Mesendoderm (in vitro differentiated cells): Measurements from ENCODE around the gene ADAMTS20.

Experiments
- DNase-seq: peaks from one replicate; pipeline ENCODE4 v3.0.0; 2013
- H2AK5ac ChIP-seq: 2 replicates; pipeline ENCODE4 v1.6.1; 2013; ENCODE audit warnings: low read length, inconsistent platforms
- H2BK120ac ChIP-seq: 2 replicates; pipeline ENCODE4 v1.6.1; 2013; ENCODE audit warnings: low read depth, mild to moderate bottlenecking, low read length, moderate library complexity, mixed read lengths
- H2BK15ac ChIP-seq: replicated peaks from 2 replicates; pipeline ENCODE4 v1.6.1; 2013; ENCODE audit warnings: low read depth, mild to moderate bottlenecking, moderate library complexity
- H2BK5ac ChIP-seq: 2 replicates; pipeline ENCODE4 v1.6.1; 2013; ENCODE audit warnings: low read length, inconsistent platforms
- H3K18ac ChIP-seq: 2 replicates; pipeline ENCODE4 v1.6.1; 2013; ENCODE audit warnings: mild to moderate bottlenecking, low read length, mixed read lengths
- H3K23ac ChIP-seq: one replicate; pipeline ENCODE4 v1.6.1; 2013; ENCODE audit warnings: low read length
- H3K27ac ChIP-seq: 2 replicates; pipeline ENCODE4 v1.5.1; 2013; ENCODE audit warnings: low read depth, mild to moderate bottlenecking, inconsistent platforms, low read length, moderate library complexity
- H3K27me3 ChIP-seq: 2 replicates; pipeline ENCODE4 v1.6.1; 2013; ENCODE audit warnings: low read length, control low read depth, mild to moderate bottlenecking, inconsistent platforms; ENCODE audit not compliant: insufficient read depth, poor library complexity
- H3K36me3 ChIP-seq: 2 replicates; pipeline ENCODE4 v1.6.1; 2013; ENCODE audit warnings: low read length, inconsistent platforms; ENCODE audit not compliant: control insufficient read depth, insufficient read depth
- H3K4ac ChIP-seq: one replicate; pipeline ENCODE4 v1.6.1; 2013; ENCODE audit warnings: low read depth, mild to moderate bottlenecking, low read length, moderate library complexity
- H3K4me1 ChIP-seq: 2 replicates; pipeline ENCODE4 v1.6.1; 2013; ENCODE audit warnings: low read depth, low read length, inconsistent platforms; ENCODE audit not compliant: control insufficient read depth
- H3K4me2 ChIP-seq: 2 replicates; pipeline ENCODE4 v1.6.1; 2013; ENCODE audit warnings: low read length
- H3K4me3 ChIP-seq: 2 replicates; pipeline ENCODE4 v1.5.1; 2013; ENCODE audit warnings: mild to moderate bottlenecking, low read length
- H3K56ac ChIP-seq: one replicate; pipeline ENCODE4 v1.6.1; 2013; ENCODE audit warnings: low read length
- H3K79me1 ChIP-seq: 2 replicates; pipeline ENCODE4 v1.6.1; 2013; ENCODE audit warnings: low read length, inconsistent platforms
- H3K79me2 ChIP-seq: 2 replicates; pipeline ENCODE4 v1.6.1; 2013; ENCODE audit warnings: mild to moderate bottlenecking, low read length; ENCODE audit not compliant: control insufficient read depth, insufficient read depth
- H3K9ac ChIP-seq: 2 replicates; pipeline ENCODE4 v1.6.1; 2013; ENCODE audit warnings: low read length, inconsistent platforms
- H4K5ac ChIP-seq: one replicate; pipeline ENCODE4 v1.6.1; 2013; ENCODE audit warnings: low read length
- H4K8ac ChIP-seq: one replicate; pipeline ENCODE4 v1.6.1; 2013; ENCODE audit warnings: low read depth, mild to moderate bottlenecking, control low read depth, low read length, moderate library complexity
- WGBS: extraction: QIAGEN DNeasy Blood & Tissue Kit; methylation state at CpG from one replicate; pipeline ENCODE4 v1.1.7; 2013; ENCODE audit warnings: low lambda C conversion rate, missing lambda C conversion rate; ENCODE audit not compliant: insufficient coverage; ENCODE audit errors: extremely low coverage; 5-methylcytosine and 5-hydroxymethylcytosine counted together

ADAMTS20 gene

DNA sequence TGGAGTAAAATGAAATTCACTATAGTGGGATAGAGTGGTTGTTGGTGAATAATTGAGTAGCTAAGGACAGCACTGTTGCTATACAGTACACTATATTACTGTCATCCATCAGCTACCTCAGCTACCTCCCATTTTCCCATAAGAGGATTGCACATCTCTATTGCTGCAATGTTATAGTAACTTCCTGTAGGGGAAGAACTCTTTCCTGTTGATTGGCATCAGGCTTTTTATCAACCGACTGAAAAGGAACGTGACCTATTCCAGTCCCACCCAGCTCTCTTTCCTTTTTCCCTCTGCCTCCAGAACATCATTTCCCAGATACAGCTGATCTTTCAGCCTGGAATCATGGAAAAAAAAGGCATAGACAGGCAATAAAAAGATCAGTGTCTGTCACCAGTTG lies 117.4 kb downstream of the ADAMTS20 start:
- Histone ChIP-seq H3K4me3 (no peak overlapping the region), H2BK120ac (no peak overlapping the region), H3K23ac (no peak overlapping the region), H3K36me3 (no peaks in the 10 kb centered on the region), H3K79me1 (no peaks in the 10 kb centered on the region), H2BK5ac (no peak overlapping the region), H3K18ac (no peak overlapping the region), H3K4ac (no peak overlapping the region), H3K4me2 (no peak overlapping the region), H2AK5ac (no peak overlapping the region), H3K79me2 (no peaks in the 10 kb centered on the region), H2BK15ac (no peak overlapping the region), H3K56ac (no peak overlapping the region), H4K8ac (no peak overlapping the region), H3K27me3 (no peaks in the 10 kb centered on the region), H3K4me1 (no peaks in the 10 kb centered on the region), H3K27ac (no peak overlapping the region), H4K5ac (no peak overlapping the region), H3K9ac (no peak overlapping the region)
- WGBS = no CpG with 5 or more reads among the region's 2 CpGs
- no peak for DNase-seq

- Histone ChIP-seq H3K27me3 (no peaks in the 10 kb centered on the region), H3K4me3 (no peak overlapping the region), H2AK5ac (no peak overlapping the region), H3K4me1 (no peaks in the 10 kb centered on the region), H4K5ac (no peak overlapping the region), H3K4ac (no peak overlapping the region), H3K79me1 (no peaks in the 10 kb centered on the region), H3K56ac (no peak overlapping the region), H3K23ac (no peak overlapping the region), H2BK15ac (no peak overlapping the region), H2BK120ac (no peak overlapping the region), H3K36me3 (no peaks in the 10 kb centered on the region), H3K27ac (no peak overlapping the region), H3K18ac (no peak overlapping the region), H3K79me2 (no peaks in the 10 kb centered on the region), H3K4me2 (no peak overlapping the region), H2BK5ac (no peak overlapping the region), H4K8ac (no peak overlapping the region), H3K9ac (no peak overlapping the region)
- no CpG with 5 or more reads among the region's 5 CpGs for WGBS
- DNase-seq = no peak
These were observed 123.9 kb downstream of the ADAMTS20 start for GRCh38 chr12:43428088-43428600.

- Histone ChIP-seq H4K8ac (no peak overlapping the region), H3K4me2 (no peak overlapping the region), H2BK15ac (no peak overlapping the region), H3K79me2 (no peaks in the 10 kb centered on the region), H3K79me1 (no peaks in the 10 kb centered on the region), H2BK120ac (no peak overlapping the region), H3K18ac (no peak overlapping the region), H2AK5ac (no peak overlapping the region), H3K23ac (no peak overlapping the region), H3K9ac (no peak overlapping the region), H3K27ac (no peak overlapping the region), H3K36me3 (no peaks in the 10 kb centered on the region), H3K4me1 (no peaks in the 10 kb centered on the region), H3K4ac (no peak overlapping the region), H2BK5ac (no peak overlapping the region), H3K27me3 (no peaks in the 10 kb centered on the region), H3K56ac (no peak overlapping the region), H4K5ac (no peak overlapping the region), H3K4me3 (no peak overlapping the region)
- no CpG with 5 or more reads among the region's 3 CpGs for WGBS
- DNase-seq = no peak
These were observed 126.6 kb downstream of the ADAMTS20 start for GRCh38 chr12:43425361-43425760.

GRCh38 chr12:43416981-43417380 lies 135.0 kb downstream of the ADAMTS20 start:
- Histone ChIP-seq H3K79me2 (no peaks in the 10 kb centered on the region), H2BK120ac (no peak overlapping the region), H3K9ac (no peak overlapping the region), H3K4me3 (no peak overlapping the region), H3K36me3 (no peaks in the 10 kb centered on the region), H3K79me1 (no peaks in the 10 kb centered on the region), H3K4me1 (no peaks in the 10 kb centered on the region), H4K8ac (no peak overlapping the region), H2BK5ac (no peak overlapping the region), H3K27ac (no peak overlapping the region), H3K56ac (no peak overlapping the region), H4K5ac (no peak overlapping the region), H3K4ac (no peak overlapping the region), H3K4me2 (no peak overlapping the region), H2AK5ac (no peak overlapping the region), H2BK15ac (no peak overlapping the region), H3K18ac (no peak overlapping the region), H3K27me3 (no peaks in the 10 kb centered on the region), H3K23ac (no peak overlapping the region)
- DNase-seq = no peak

DNA sequence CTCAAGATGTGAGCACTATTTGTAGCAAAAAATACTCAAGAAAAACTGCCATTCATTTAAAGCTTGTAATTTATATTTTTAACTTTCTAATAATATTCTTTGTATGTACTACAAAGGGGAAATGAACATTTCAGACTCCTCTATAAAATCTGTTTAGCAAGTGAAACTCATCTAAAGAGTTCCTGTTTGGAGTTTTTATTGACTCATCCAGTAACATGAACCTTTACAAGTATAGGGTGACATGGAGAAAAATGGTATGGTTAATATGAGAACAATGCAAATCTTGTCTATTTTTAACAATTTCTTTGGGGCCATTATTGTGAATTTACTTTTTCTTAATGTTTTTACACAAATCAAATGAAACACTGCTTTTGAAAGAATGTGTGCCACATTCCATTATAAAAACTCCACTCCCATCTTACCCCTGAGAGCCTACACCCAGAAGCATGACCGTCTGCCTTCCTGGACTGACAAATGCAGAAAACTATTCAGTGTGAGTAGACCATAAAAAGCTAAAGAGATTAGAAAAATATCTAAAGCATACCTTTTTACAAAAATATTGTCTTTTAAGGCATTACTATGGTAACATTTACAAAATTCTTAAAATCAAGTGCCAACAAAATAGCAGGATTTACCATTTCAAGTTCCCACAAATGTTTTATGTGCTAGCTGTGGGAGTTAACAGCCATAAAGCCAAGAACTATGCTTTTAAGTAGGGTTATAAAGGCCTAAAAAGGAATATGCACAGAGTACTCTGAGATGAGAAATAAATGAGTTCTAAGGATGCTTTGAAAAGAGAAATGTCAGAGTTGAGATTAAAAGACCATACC lies 144.0 kb downstream of the ADAMTS20 start:
- H3K18ac ChIP-seq = no peak overlapping the region
- no peak overlapping the region for H3K4me2 ChIP-seq
- H3K4me1 ChIP-seq = no peaks in the 10 kb centered on the region
- no peaks in the 10 kb centered on the region for H3K79me1 ChIP-seq
- no peaks in the 10 kb centered on the region for H3K27me3 ChIP-seq
- no peak overlapping the region for H3K27ac ChIP-seq
- H4K5ac ChIP-seq = no peak overlapping the region
- H3K79me2 ChIP-seq = no peaks in the 10 kb centered on the region
- no peak overlapping the region for H3K4ac ChIP-seq
- H2BK5ac ChIP-seq = no peak overlapping the region
- H3K36me3 ChIP-seq = no peaks in the 10 kb centered on the region
- no peak overlapping the region for H3K9ac ChIP-seq
- H2BK120ac ChIP-seq = no peak overlapping the region
- no peak for DNase-seq
- H2AK5ac ChIP-seq = no peak overlapping the region
- H4K8ac ChIP-seq = no peak overlapping the region
- no peak overlapping the region for H3K56ac ChIP-seq
- no peak overlapping the region for H3K4me3 ChIP-seq
- WGBS = no CpG with 5 or more reads among the region's 1 CpG
- no peak overlapping the region for H2BK15ac ChIP-seq
- H3K23ac ChIP-seq = no peak overlapping the region

- DNase-seq = no peak
- Histone ChIP-seq H3K56ac (no peak overlapping the region), H3K4me2 (no peak overlapping the region), H3K4me1 (no peaks in the 10 kb centered on the region), H2BK5ac (no peak overlapping the region), H3K18ac (no peak overlapping the region), H2BK15ac (no peak overlapping the region), H3K23ac (no peak overlapping the region), H2BK120ac (no peak overlapping the region), H3K79me2 (no peaks in the 10 kb centered on the region), H4K8ac (no peak overlapping the region), H3K36me3 (no peaks in the 10 kb centered on the region), H4K5ac (no peak overlapping the region), H3K4ac (no peak overlapping the region), H3K27me3 (no peaks in the 10 kb centered on the region), H3K79me1 (no peaks in the 10 kb centered on the region), H3K27ac (no peak overlapping the region), H3K9ac (no peak overlapping the region), H3K4me3 (no peak overlapping the region), H2AK5ac (no peak overlapping the region)
- no CpG with 5 or more reads among the region's 1 CpG for WGBS
These were observed 145.2 kb downstream of the ADAMTS20 start for GRCh38 chr12:43406801-43407200.
